Trophoblast cell (in vitro differentiated cells and primary cell): Measurements from ENCODE around the gene SMCO2.

Experiments used
- DNase-seq, 2 donors: peaks; one replicate each; pipeline ENCODE4 v3.0.0-alpha.2; 2016
- H2AFZ ChIP-seq: 2 replicates; pipeline ENCODE4 v1.6.1; 2013; ENCODE audit warnings: low read length, moderate library complexity, mild to moderate bottlenecking; ENCODE audit not compliant: insufficient read depth, poor library complexity
- H2AK5ac ChIP-seq: 2 replicates; pipeline ENCODE4 v1.6.1; 2013; ENCODE audit warnings: mild to moderate bottlenecking, low read length
- H2BK120ac ChIP-seq: 2 replicates; pipeline ENCODE4 v1.6.1; 2013; ENCODE audit warnings: low read length, mild to moderate bottlenecking, moderate library complexity; ENCODE audit not compliant: insufficient read depth, poor library complexity
- H2BK12ac ChIP-seq: 2 replicates; pipeline ENCODE4 v1.6.1; 2013; ENCODE audit warnings: mild to moderate bottlenecking, low read length, moderate library complexity
- H2BK5ac ChIP-seq: 2 replicates; pipeline ENCODE4 v1.6.1; 2013; ENCODE audit warnings: low read length, low read depth, moderate library complexity, mild to moderate bottlenecking; ENCODE audit not compliant: poor library complexity
- H3K14ac ChIP-seq: 2 replicates; pipeline ENCODE4 v1.6.1; 2013; ENCODE audit warnings: mild to moderate bottlenecking, low read length
- H3K18ac ChIP-seq: 2 replicates; pipeline ENCODE4 v1.6.1; 2013; ENCODE audit warnings: mild to moderate bottlenecking, low read length
- H3K23ac ChIP-seq: 2 replicates; pipeline ENCODE4 v1.6.1; 2013; ENCODE audit warnings: low read length
- H3K27ac ChIP-seq: 2 replicates; pipeline ENCODE4 v1.5.1; 2013; ENCODE audit warnings: low read depth, mild to moderate bottlenecking, inconsistent platforms, low read length, moderate library complexity
- H3K27me3 ChIP-seq: 2 replicates; pipeline ENCODE4 v1.6.1; 2013; ENCODE audit warnings: inconsistent platforms, mild to moderate bottlenecking, low read length, moderate library complexity; ENCODE audit not compliant: insufficient read depth
- H3K36me3 ChIP-seq, 2 experiments: 1 replicate in 1 of 2; 2 replicates in 1 of 2; pipeline ENCODE4 v1.6.1; 2013; ENCODE audit warnings: low read length in 2 of 2, mild to moderate bottlenecking in 2 of 2, moderate library complexity in 1 of 2; ENCODE audit not compliant: insufficient read depth in 2 of 2, control insufficient read depth in 1 of 2
- H3K4ac ChIP-seq: 2 replicates; pipeline ENCODE4 v1.6.1; 2013; ENCODE audit warnings: low read depth, mild to moderate bottlenecking, low read length, moderate library complexity
- H3K4me1 ChIP-seq, 2 experiments: 1 replicate in 1 of 2; 2 replicates in 1 of 2; pipeline ENCODE4 v1.6.1; 2013; ENCODE audit warnings: low read length in 2 of 2, mild to moderate bottlenecking in 2 of 2, moderate library complexity in 1 of 2; ENCODE audit not compliant: insufficient read depth in 2 of 2, control insufficient read depth in 1 of 2
- H3K4me2 ChIP-seq: 2 replicates; pipeline ENCODE4 v1.6.1; 2013; ENCODE audit warnings: inconsistent platforms, mild to moderate bottlenecking, low read length, moderate library complexity
- H3K4me3 ChIP-seq: 2 replicates; pipeline ENCODE4 v1.5.1; 2013; ENCODE audit warnings: mild to moderate bottlenecking, low read depth, low read length, inconsistent platforms
- H3K79me1 ChIP-seq: one replicate; pipeline ENCODE4 v1.6.1; 2013; ENCODE audit warnings: low read length
- H3K79me2 ChIP-seq: 2 replicates; pipeline ENCODE4 v1.6.1; 2013; ENCODE audit warnings: low read length, mild to moderate bottlenecking; ENCODE audit not compliant: control insufficient read depth, insufficient read depth, poor library complexity
- H3K9ac ChIP-seq: 2 replicates; pipeline ENCODE4 v1.6.1; 2013; ENCODE audit warnings: mild to moderate bottlenecking, low read length
- H3K9me3 ChIP-seq: 2 replicates; pipeline ENCODE4 v1.6.1; 2013; ENCODE audit warnings: low read depth, mild to moderate bottlenecking, control low read depth, inconsistent platforms, low read length; ENCODE audit not compliant: insufficient read depth
- H4K12ac ChIP-seq: 2 replicates; pipeline ENCODE4 v1.6.1; 2013; ENCODE audit warnings: low read depth, mild to moderate bottlenecking, low read length, moderate library complexity
- H4K8ac ChIP-seq: 2 replicates; pipeline ENCODE4 v1.6.1; 2013; ENCODE audit warnings: low read depth, mild to moderate bottlenecking, low read length, moderate library complexity
- H4K91ac ChIP-seq: one replicate; pipeline ENCODE4 v1.6.1; 2013; ENCODE audit warnings: low read depth, mild to moderate bottlenecking, low read length, moderate library complexity
- WGBS: extraction: QIAGEN DNeasy Blood & Tissue Kit; methylation state at CpG from one replicate; pipeline ENCODE4 v1.1.7; 2013; ENCODE audit warnings: missing lambda C conversion rate; ENCODE audit not compliant: insufficient read length, insufficient coverage; ENCODE audit errors: extremely low coverage; 5-methylcytosine and 5-hydroxymethylcytosine counted together

Gene SMCO2

GRCh38 chr12:27472604-27473003 lies 26.1 kb downstream of the SMCO2 start:
- Histone ChIP-seq H3K9ac (no peak overlapping the region), H4K91ac (no peak overlapping the region)
- WGBS, result no CpG with 5 or more reads among the region's 4 CpGs

GRCh38 chr12:27474344-27474743 lies 27.8 kb downstream of the SMCO2 start:
- no peak overlapping the region for H3K18ac ChIP-seq
- H2AK5ac ChIP-seq, result no peak overlapping the region
- no peak overlapping the region for H3K4me2 ChIP-seq
- DNase-seq, result no peak
- peaks cover 0 to 2% of the 10 kb centered on the region in 2 experiments for H3K36me3 ChIP-seq
- no peak overlapping the region for H3K14ac ChIP-seq
- H3K4ac ChIP-seq, result no peak overlapping the region
- H2BK120ac ChIP-seq, result no peak overlapping the region
- no CpG with 5 or more reads among the region's 3 CpGs for WGBS
- H2AFZ ChIP-seq, result no peak overlapping the region
- H3K27me3 ChIP-seq, result no peaks in the 10 kb centered on the region
- no peak overlapping the region for H2BK5ac ChIP-seq
- H3K79me1 ChIP-seq, result no peaks in the 10 kb centered on the region
- H3K4me1 ChIP-seq, result no peaks in the 10 kb centered on the region
- H4K91ac ChIP-seq, result no peak overlapping the region
- no peaks in the 10 kb centered on the region for H3K79me2 ChIP-seq
- no peak overlapping the region for H3K23ac ChIP-seq
- no peak overlapping the region for H4K12ac ChIP-seq
- no peak overlapping the region for H3K27ac ChIP-seq
- H3K9me3 ChIP-seq, result peaks cover 10% of the 10 kb centered on the region
- H4K8ac ChIP-seq, result no peak overlapping the region
- H3K9ac ChIP-seq, result no peak overlapping the region
- no peak overlapping the region for H3K4me3 ChIP-seq
- no peak overlapping the region for H2BK12ac ChIP-seq

More at GRCh38 chr12:27472604-27473003, 26.1 kb downstream of the SMCO2 start:
- Histone ChIP-seq H4K12ac (no peak overlapping the region), H3K27me3 (no peaks in the 10 kb centered on the region), H3K4me3 (no peak overlapping the region), H3K79me1 (no peaks in the 10 kb centered on the region), H3K4ac (no peak overlapping the region), H3K14ac (no peak overlapping the region), H3K9me3 (no peaks in the 10 kb centered on the region), H3K36me3 (no peaks in the 10 kb centered on the region), H3K27ac (no peak overlapping the region), H2BK5ac (no peak overlapping the region), H4K8ac (no peak overlapping the region), H2AK5ac (no peak overlapping the region), H2BK120ac (no peak overlapping the region), H2BK12ac (no peak overlapping the region), H3K23ac (no peak overlapping the region), H3K4me2 (no peak overlapping the region), H3K79me2 (no peaks in the 10 kb centered on the region), H3K4me1 (no peaks in the 10 kb centered on the region), H2AFZ (no peak overlapping the region), H3K18ac (no peak overlapping the region)
- DNase-seq, result no peak

- no peaks in the 10 kb centered on the region for H3K79me1 ChIP-seq
- H2AFZ ChIP-seq, result no peak overlapping the region
- H3K79me2 ChIP-seq, result no peaks in the 10 kb centered on the region
- no peaks in the 10 kb centered on the region for H3K4me1 ChIP-seq
- H3K23ac ChIP-seq, result no peak overlapping the region
- no peak overlapping the region for H4K8ac ChIP-seq
- H3K4me3 ChIP-seq, result no peak overlapping the region
- no peak for DNase-seq
- no peak overlapping the region for H4K91ac ChIP-seq
- H2BK5ac ChIP-seq, result no peak overlapping the region
- peaks cover 13% of the 10 kb centered on the region for H3K9me3 ChIP-seq
- no peak overlapping the region for H3K4ac ChIP-seq
- no peak overlapping the region for H4K12ac ChIP-seq
- no peak overlapping the region for H2BK120ac ChIP-seq
- no peak overlapping the region for H2BK12ac ChIP-seq
- no peak overlapping the region for H3K4me2 ChIP-seq
- no peak overlapping the region for H3K27ac ChIP-seq
- H3K9ac ChIP-seq, result no peak overlapping the region
- H3K14ac ChIP-seq, result no peak overlapping the region
- no peak overlapping the region for H3K18ac ChIP-seq
- no peak overlapping the region for H2AK5ac ChIP-seq
- H3K27me3 ChIP-seq, result no peaks in the 10 kb centered on the region
- peaks cover 0 to 2% of the 10 kb centered on the region in 2 experiments for H3K36me3 ChIP-seq
Observed at GRCh38 chr12:27477049-27477448, 30.5 kb downstream of the SMCO2 start.

GRCh38 chr12:27478949-27479348 lies 32.4 kb downstream of the SMCO2 start:
- Histone ChIP-seq H2AFZ (no peak overlapping the region), H4K8ac (no peak overlapping the region), H3K4me3 (peak overlapping the region; percentile 23), H3K14ac (no peak overlapping the region), H2BK120ac (no peak overlapping the region), H3K9me3 (peaks cover 13% of the 10 kb centered on the region), H3K23ac (no peak overlapping the region), H3K4me2 (no peak overlapping the region), H4K12ac (no peak overlapping the region), H3K4ac (no peak overlapping the region), H3K27ac (no peak overlapping the region), H3K18ac (no peak overlapping the region), H2BK5ac (no peak overlapping the region), H3K9ac (no peak overlapping the region), H4K91ac (no peak overlapping the region), H2AK5ac (no peak overlapping the region), H3K79me1 (no peaks in the 10 kb centered on the region), H3K27me3 (no peaks in the 10 kb centered on the region), H2BK12ac (no peak overlapping the region), H3K36me3 (peaks cover 0 to 2% of the 10 kb centered on the region in 2 experiments), H3K4me1 (no peaks in the 10 kb centered on the region), H3K79me2 (no peaks in the 10 kb centered on the region)
- no peak for DNase-seq
